C4-2B (cell line): ENCODE measurements around the gene SETDB2.

ENCODE experiments used
- CTCF ChIP-seq: fragments of 450-650 bp; conservative IDR thresholded peaks from 2 replicates; pipeline ENCODE4 v1.5.1; 2017; ENCODE audit warnings: mild to moderate bottlenecking
- ZFX ChIP-seq: fragments of 450-650 bp; IDR thresholded peaks from 2 replicates; pipeline ENCODE4 v1.6.1; 2017

GRCh38 chr13:49439609-49440008 lies 4.5 kb upstream of the SETDB2 start:
- TF ChIP-seq CTCF (no peak), ZFX (no peak)
